Stimulated activated CD8-positive, alpha-beta memory T cell treated with anti-CD3 and anti-CD28 coated beads, Interleukin-7, amount 100 ng/mL, for 48 hours (primary cell): ENCODE data around the gene ACOT11.

Source experiments
- DNase-seq, 2 donors: peaks; one replicate each; pipeline ENCODE4 v3.0.0-alpha.2; 2020; ENCODE audit warnings: low read depth in 1 of 2; ENCODE audit errors: extremely low read depth in 1 of 2

ACOT11 gene

GRCh38 chr1:54584575-54584974 is 36.5 kb downstream of the ACOT11 start:
- no peak for DNase-seq

GRCh38 chr1:54585181-54586066 is 37.4 kb downstream of the ACOT11 start:
- DNase-seq, result no peak

GRCh38 chr1:54588377-54588776 is 40.3 kb downstream of the ACOT11 start:
- no peak for DNase-seq

- no peak for DNase-seq
These were observed 43.2 kb downstream of the ACOT11 start for GRCh38 chr1:54591127-54591756.

- no peak for DNase-seq
These were observed 45.6 kb downstream of the ACOT11 start for GRCh38 chr1:54593571-54594160.

GRCh38 chr1:54594463-54594862 is 46.4 kb downstream of the ACOT11 start:
- no peak for DNase-seq

GRCh38 chr1:54595956-54596498 is 48.0 kb downstream of the ACOT11 start:
- no peak for DNase-seq

- no peak for DNase-seq
These were observed 48.7 kb downstream of the ACOT11 start for GRCh38 chr1:54596756-54597155.

GRCh38 chr1:54597455-54598030 is 49.5 kb downstream of the ACOT11 start:
- DNase-seq, result no peak

- DNase-seq, result no peak
These were observed 51.3 kb downstream of the ACOT11 start for GRCh38 chr1:54599211-54599823.

GRCh38 chr1:54600947-54601721 is 53.1 kb downstream of the ACOT11 start:
- DNase-seq, result no peak

- DNase-seq, result no peak
These were observed 53.7 kb downstream of the ACOT11 start for GRCh38 chr1:54601730-54602129.

GRCh38 chr1:54602554-54602953 is 54.5 kb downstream of the ACOT11 start:
- DNase-seq, result no peak

GRCh38 chr1:54603241-54603640 is 55.2 kb downstream of the ACOT11 start:
- DNase-seq, result no peak

- no peak for DNase-seq
These were observed 56.0 kb downstream of the ACOT11 start for GRCh38 chr1:54604051-54604450.

GRCh38 chr1:54604572-54605370 is 56.7 kb downstream of the ACOT11 start:
- peak in 1 of 2 donors; percentile 7 for DNase-seq

GRCh38 chr1:54606096-54606989 is 58.3 kb downstream of the ACOT11 start:
- no peak for DNase-seq

- no peak for DNase-seq
These were observed 58.9 kb downstream of the ACOT11 start for GRCh38 chr1:54606990-54607325.
